Measurements from ENCODE around the gene MCAM.

Gene MCAM

DNA sequence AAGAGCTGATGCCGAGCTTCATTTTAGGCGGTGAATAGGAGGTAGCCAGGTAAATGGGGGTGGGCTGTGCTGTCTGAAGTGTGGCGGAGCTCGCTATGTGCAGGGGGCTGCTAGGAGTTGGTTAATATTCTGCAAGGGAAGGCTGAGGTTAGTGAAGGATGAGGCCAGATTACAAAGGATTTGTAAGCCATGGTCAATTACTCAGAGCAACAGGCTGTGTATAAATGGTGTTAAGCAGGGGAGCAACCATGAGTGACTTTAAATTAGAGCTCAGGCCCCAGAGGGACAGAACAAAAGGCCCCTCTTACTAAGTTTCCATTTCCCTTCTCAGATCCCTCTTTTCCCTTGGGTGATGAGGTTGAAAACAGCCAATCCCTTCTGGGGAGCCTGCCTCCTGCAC is 7.3 kb upstream of the MCAM start:
- DNase-seq, result no peak

DNA sequence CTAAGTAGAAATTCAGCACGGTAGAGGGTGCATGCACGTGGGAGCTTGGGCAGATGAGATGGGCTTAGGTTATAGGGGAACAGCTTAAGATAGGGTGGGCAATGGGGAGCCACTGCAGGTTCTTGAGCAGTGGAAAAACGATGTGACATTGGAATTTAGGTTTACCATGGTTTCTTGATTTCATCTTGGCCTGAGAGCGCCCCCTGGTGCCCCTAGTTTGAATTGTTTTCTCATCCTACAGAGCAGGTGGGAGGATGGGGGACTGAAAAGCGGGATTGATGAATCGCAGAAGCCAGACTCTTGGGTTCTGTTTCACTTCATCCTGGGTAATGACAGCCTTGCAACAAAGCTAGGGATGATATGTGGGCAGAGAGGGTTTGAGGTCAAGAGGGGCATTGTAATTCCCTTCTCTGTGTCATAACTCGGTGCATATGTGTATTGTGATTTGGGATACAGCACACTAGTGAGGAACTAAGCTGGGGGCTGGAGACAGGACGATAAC is 6.7 kb upstream of the MCAM start:
- peak; percentile 71 for DNase-seq

DNA sequence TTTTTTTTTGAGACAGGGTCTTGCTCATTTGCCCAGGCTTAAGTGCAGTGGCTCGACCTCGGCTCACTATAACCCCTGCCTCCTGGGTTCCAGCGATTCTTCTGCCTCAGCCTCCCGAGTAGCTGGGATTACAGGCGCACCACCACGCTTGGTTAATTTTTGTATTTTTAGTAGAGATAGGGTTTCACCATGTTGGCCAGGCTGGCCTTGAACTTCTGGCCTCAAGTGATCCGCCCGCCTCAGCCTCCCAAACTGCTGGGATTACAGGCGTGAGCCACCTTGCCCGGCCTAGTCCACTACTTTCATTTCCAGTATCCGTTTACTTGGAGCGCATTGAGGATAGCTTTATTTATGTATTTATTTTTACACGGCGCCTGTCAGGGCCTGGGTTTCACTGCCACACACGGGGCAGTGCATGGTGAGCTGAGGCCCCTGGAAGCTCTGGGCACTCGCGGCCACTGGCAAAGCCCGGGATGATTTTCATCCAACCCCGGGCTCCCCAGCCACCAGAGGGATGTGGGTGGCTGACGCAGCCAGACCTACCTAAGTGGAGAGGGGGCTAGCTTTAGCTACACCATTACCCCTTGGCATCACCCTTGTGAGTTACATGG is 6.1 kb upstream of the MCAM start:
- DNase-seq, result no peak

DNA sequence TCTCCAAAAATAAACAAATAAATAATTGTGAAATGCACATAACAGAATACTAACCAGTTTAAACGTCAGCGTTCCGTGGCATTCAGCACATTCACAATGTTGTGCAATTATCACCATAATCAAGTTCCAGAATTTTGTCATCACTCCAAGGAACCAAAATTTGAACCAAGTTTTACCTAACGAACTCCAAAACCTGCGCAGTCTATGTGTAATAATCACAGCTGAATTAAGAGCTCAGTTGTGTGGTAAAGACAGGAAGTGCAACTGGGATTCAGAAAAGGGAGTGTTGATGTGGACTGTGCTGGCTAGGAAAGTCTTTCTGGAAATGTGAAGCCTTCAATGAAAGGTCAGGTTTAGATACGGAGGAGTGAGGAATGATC is 5.4 kb upstream of the MCAM start:
- no peak for DNase-seq

DNA sequence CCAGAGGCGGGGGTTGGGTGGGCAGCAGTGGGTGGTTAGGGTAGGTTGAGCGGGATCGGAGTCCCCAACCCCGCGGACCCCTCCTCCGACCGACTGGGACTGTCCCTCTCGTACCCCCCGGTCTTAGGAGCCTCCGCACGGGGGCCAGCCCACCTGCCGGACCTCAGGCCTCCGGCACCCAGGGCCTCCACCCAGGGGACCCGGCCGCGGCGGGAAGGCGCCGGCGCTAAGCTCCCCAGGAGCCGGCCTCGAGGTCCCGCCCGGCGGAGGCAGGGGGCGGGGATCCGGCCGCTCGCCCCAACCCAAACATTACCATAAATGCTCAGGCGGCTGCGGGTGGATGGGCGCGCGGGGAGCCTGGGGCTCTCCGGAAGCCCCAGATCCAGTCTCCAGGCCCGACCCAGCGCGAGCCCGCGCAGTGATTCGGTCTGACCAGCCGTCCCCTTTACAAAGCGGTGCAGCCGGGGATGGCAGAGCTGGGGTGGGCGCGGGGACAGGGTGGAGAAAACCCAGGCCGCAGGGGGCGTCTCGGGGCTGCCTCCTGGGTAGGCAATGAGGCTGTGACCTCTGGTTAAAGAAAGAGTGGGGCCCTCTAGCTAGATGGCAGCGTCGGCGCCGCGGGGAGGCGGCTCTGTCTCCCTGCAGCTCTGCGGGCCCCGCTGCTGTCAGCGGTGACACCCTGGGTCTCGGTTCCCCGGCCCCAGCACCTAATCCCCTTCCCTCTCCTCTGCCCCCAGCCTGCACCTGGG is 4.0 kb upstream of the MCAM start:
- DNase-seq, result peak; percentile 84

DNA sequence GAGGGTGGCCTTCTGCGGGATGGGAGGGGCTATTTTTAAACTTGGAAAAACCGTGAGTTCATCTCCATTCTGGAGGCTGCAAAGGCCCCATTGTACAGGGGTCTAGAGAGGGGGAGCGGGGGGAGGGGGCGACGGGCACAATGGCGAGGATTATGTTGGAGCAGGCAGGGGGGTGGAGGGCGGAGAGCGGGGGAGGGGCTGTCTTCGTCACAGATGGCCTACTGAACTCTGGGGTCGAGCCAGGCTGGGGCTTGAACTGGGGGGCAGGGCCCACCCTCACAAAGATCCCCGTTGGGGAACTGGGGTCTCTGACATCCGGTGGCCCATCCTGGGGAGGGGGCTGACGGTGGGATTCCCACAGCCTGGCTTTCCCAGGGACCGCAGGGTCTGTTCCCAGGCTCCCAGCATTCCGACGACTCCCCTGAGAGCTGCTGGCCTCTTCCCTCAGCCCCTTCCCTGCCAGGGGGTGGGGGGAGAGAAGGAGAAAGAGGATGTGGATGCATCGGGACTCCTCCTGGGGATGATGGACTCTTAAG is 3.4 kb upstream of the MCAM start:
- DNase-seq, result peak; percentile 75

DNA sequence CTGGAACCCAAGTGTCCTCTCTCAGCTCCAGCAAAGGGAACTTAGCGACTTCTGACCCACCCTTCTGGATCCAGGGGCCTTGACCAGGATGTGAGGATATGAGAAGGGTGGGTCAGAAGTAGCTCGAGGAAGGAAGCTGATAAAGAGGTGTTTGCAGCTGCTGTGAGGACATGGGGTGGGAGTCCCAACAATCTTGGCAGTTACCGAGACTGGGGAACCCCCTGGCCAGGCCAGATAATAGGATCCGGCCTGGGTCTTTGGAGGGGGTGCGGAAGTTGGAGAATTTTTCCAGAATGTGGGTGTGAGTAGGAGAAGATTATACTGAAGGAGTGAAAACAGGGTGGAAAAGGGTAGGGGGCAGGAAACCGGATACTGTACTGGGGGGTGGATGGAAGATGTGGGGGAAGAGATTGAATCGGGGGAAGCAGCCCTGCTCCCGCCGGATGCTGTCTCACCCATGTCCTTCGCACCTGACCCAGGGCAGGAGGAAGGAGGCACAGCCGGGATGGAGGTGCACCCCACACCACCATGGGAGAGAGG is 2.8 kb upstream of the MCAM start:
- DNase-seq, result no peak

DNA sequence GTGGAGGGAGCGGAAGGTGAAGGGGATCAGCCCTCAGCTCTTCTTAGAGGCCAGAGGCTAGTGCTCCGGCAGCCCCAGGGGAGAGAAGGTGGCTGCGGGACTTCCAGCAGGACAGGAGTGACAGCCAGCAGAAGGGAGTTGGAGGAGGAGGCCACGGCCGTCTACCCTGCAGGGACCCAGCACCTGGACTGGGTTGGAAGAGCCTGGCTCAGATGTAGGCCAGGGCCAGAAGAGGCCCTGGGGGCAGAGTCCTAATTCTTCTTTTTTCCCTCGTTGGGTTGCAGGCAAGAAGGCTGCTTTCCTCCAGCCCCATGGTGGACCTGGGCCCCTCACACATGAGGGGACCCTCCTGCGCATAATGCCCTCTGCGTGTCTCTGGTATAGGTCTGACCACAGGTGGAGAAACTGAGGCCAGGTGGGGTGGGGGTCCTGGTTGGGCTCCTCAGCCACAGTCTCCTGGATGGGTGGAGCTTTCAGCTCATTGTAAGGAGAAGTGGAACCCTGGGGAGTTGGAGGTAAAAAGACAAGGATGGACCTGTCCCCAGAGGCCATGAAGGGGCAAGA is 2.3 kb upstream of the MCAM start:
- DNase-seq, result no peak

DNA sequence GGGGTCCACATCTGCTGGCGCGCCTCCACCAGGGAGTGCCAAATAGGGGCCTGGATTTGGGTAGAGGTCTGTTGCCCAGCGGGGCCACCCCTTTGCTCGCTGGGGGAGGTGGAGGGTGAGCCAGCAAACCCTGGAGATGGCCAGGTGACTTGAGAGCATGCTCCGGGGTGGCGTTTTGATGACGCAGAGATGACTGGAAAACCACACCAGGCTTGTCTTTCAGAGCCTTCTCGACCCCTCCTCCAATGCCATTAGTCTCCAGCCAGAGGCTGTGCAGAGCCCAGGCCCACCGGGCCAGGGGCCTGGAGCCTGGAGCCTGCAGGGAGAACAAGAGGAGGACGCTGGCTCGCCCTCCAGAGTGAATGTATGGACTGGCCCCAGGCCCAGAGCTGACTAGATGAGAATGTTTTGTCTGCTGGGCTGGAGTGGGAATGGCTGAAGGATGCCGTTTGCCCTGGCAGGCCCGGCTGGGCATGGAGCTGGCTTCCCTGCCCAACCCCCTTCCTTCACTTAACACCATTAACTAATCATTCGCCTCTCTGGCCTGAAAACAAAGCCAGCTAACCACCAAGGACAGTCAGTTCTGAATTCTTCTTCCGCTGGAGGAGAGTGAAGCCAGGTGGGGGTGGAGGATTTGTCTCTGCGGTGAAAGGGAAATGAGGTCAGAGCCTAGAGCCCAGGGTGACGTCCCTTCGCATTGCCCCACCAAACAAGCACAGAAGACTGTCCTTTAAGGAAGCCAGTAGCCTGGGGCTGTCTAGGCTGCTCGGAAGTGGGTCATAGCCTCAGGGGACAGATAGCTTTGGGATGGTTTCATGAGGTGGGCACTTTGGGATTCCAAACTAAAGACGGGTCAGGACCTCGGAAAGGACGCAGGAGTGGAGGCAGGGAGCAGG is 1.6 kb upstream of the MCAM start:
- DNase-seq, result peak; percentile 80

DNA sequence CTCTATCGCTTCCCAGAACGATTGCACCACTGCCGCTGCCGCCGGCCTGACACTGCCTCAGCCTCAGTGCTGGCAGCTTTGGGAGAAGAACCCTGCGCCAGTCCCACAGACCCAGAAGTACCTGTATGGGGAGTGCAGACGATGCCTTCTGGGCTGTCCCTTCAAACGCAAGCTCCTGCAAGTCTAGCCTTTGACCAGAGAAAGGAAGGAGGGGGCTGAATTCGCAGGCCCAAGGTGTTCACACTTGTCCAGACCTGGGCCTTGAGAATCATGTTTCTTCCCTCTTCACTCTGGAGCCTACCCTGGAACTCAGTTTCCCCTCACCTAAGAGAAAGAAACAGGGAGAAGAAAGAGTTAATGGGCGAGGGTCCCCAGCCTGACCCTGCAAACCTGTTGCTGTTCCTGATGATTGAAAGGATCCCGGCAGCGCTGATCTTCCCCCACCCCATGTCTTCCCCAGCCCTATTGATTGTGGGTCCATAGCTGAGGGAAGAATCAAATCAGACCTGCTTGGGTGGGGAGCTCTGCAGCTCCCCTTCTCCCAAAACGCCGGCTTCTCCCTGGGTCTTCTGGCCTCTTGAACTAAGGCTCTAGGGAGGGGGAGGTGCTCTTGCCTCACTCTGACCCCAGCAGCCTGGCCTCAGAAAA is 786 bp upstream of the MCAM start:
- DNase-seq, result no peak

DNA sequence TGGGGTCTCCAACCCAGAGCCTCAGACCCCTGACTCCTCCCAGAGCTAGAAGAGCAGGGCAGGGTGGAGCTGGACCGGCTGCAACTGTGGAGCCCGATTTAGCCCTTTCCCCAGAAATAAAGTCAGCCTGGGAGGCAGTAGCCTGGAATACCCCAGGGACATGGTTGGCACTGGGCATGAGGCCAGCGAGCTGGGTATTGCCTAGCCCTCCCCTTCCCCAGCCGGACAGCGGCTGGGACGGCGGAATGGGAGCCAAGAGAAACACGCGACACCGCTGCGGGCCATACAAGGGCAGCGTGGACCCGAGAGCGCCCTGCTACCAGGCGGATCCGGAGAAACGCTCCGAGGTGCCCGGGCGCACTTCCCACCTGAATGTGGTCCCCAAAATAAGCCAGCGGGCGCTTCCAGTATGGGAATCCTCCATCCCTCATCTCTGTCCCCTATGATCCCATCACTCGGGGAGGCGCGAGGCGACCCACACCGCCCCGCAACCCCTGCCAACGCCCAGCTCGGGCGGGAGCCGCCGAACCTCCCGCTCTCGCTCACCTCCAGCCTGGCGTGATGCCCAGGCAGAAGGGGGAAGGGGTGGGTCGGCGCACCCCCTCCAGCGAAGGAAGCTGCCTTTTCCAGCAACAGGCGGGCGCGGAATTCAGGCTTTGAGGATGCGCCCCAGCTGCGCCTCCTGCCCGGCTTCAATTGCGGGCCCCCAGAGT is 758 bp downstream of the MCAM start:
- peak; percentile 49 for DNase-seq

DNA sequence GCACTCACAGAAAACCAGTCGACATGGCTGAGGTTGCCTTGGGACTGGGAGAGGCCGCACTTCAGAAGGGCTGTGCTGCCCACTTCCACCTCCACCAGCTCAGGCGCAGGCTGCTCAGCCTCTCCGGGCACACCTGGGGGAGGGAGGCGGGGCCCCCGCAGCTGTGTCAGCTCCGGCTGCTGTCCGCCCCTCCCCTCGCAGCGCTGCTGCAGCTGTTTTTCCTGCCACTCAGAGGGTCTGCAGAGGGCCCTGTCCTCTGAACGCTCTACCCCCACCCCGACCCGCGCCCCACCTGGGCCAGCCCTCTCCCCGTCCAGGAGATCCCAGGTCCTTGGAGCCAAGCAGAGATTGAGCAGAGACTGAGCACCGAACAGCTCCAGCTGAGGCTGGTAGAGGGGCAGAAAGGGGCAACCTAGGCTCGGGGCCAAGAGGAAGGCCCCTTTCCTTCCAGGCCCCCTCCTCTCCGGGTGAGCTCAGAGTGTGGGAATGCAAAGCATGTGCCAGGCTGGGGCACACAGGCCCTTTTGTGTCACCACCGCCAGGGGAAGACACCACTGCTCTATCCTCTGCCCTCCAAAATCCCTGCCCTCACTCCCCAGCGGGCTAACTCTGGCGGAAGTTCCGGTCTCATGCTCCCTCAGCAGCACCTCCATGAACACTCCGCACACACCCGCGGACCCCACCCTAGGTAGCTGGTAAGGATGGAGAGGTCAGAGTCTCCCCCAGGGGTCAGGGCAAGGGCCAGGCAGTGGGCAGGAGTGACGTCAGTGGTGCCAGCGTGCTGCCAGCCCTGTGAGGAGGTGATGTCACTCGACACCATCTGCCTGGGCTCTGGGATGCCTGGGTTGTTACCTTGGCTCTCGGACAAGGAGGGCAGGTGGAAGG is 1.6 kb downstream of the MCAM start:
- DNase-seq, result peak; percentile 54

DNA sequence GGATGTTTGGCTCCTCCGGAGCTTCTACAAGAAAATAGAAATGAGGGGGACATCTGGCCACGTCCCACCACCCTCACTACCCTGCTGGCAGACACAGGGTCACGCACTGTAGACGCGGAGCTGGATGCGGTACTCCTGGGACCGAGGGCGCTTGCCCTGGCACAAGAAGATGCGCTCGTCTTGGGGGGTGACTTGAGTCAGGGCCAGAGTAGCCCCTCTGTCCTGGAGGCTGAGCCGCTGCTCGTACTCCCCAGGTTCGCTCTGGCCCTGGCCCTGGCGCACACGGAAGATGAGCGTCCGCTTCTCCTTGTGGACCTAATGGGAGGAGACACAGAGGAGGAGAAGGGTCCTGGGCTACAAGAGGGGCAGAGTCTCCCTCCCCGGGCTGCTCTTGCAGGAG is 2.2 kb downstream of the MCAM start:
- DNase-seq, result no peak

DNA sequence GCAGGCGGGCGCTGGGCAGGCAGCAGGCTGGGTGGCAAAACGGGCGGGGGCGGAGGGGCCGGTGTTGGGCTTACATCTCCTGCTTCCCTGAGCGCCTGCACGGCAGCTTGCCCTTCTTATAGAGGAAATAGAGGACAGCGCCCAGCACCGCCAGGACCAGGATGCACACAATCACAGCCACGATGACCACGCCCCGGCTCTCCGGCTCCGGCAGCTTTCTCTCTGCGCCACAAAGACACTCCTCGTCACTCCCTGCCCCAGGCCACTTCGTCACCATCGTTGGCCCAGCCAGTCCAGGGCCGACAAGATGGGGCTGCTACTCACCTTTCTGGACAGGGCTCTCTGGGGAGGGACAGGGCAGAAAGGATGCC is 6.3 kb downstream of the MCAM start:
- DNase-seq, result no peak

DNA sequence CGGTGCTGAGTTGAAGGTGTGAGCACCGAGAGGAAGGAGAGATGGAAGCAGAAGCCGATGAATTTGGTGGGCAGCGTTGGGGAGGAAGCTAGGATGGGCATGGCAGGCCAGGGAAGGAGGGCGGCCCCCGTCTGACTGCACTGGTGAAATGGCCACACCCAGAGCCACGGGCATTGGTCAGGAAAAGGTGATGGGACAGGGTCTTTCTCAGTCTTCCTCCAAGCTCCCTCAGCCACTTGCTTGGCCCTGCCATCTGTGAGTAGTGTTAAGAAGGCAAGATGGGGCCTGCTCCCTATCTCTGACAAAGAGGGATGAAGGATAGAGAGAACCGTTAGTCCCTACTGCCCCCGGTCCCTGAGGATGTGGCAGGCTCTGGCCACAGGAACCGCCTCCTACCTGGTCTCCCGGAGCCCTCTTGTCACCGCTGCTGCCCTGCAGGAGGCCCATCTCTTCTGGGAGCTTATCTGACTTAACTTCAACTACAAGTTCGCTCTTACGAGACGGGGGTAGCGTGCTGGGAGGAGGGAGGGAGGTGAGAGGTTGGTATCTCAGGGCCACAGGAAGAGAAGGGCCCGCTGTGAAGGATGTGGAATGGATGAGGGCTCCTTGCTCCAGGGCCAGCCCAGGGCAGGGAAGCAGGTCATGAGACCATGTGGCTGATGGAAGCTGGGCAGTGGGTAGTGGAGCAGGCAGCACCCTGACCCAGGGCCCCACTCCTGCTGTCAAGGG is 6.8 kb downstream of the MCAM start:
- DNase-seq, result no peak

DNA sequence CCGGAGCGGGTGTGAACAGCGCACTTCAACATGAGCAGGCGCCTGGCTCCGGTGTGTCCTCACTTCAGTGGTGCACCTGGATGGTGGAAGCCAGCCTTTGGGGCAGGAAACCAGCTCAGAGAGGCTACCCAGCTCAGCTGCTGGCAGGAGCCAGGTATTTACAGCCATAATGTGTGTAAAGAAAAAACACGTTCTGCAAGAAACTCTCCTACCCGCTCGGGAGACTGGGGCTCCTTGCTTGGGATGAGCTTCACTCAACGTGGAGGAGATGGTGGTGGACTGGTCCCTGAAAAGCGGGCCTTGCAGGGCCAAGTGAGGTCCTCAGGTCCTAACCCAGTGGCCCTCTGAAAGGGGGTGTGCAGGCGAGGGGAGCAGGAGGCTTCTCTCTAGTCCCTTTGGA is 7.5 kb downstream of the MCAM start:
- DNase-seq, result no peak

DNA sequence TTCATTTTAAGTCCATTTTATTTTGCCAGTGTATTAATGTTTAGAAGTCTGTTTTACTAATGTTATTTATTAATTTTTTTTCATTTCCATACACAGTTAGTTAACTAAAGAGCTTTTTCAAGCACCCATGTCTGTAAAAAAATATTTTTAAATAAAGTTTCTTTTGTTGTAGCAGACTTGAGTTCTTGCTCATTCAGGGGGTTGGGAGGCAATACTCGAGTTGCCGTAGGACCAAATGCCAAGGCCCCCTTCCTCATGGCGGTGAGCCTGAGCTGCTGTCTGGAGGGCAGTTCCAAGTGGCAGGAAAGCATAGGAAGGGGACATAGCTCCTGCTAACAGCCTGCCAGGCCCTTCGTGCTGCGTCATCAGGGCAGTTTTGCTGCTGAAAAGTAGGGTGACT is 9.0 kb downstream of the MCAM start:
- no peak for DNase-seq

DNA sequence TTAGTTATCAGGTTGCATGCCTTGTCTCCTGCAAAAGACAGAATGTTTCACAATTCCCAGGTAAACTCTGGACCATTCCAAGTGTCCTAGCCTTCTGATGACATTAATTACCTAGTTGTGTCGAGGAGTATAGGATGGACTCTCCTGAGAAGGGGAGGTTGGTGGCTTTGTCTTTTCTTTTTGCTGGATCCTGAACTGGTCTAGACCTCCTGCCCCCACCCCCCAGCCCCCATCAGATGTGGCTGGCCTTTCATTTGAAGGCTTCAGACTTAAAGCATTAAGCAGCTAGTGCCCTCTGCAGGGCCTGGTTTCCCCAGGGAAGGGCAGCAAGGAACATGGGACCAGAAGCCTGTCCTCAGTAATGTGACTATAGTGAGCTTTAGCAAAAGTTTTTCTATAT is 9.7 kb downstream of the MCAM start:
- no peak for DNase-seq

DNA sequence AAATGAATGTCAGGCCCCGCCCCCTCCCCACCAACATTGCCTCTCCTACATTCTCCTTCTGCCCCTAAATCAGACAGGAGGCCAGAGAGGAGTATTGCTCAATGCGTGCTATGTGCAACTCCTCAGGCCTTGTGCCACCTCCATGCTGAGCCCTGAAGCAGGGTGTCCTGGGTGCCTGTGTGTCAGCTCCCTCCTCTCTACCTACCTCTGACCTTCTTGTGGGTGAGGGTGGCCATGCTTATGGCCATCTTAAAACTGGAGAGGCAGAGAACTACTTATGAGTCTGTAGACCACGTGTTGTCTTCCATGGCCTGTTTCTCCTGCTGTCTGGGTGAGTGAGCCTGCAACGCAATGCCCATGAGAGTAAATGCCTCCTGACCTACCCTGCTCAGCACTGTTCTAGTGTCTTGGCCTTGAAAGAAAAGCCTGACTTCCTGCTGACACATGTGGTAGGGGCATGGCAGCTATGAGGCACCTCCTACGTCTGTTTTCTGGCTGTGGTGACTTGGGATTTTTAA is 10.5 kb downstream of the MCAM start:
- DNase-seq, result peak; percentile 50

All from fibroblast of skin of right biceps (primary cell).